T-helper 2 cell (primary cell): ENCODE results near the gene BAAT.
"Not testable (repeated sequence)": the region's sequence is repeated elsewhere in the genome, so short reads cannot be mapped to it uniquely, and the experiment has no call there.

Experiments
- DNase-seq, 5 experiments: peaks; one replicate each; pipeline versions ENCODE4 v3.0.0 to v3.0.0-alpha.2; 2012 to 2022
- total RNA-seq, 2 donors: gene quantifications; one replicate each; lab custom pipeline; 2026; lab: John Stamatoyannopoulos, UW

The BAAT gene
- total RNA-seq: 0.20 to 0.31 reads per million in 2 donors

GRCh38 chr9:101384873-101385536 lies at the start of gene BAAT:
TSS of gene BAAT (minus strand) at chr9:101385006. CDS start at chr9:101371404, 13,602 bp downstream.
- not testable (repeated sequence) for DNase-seq

- no peak for DNase-seq
These were observed 48.4 kb upstream of the BAAT start for GRCh38 chr9:101433229-101433628.

DNA sequence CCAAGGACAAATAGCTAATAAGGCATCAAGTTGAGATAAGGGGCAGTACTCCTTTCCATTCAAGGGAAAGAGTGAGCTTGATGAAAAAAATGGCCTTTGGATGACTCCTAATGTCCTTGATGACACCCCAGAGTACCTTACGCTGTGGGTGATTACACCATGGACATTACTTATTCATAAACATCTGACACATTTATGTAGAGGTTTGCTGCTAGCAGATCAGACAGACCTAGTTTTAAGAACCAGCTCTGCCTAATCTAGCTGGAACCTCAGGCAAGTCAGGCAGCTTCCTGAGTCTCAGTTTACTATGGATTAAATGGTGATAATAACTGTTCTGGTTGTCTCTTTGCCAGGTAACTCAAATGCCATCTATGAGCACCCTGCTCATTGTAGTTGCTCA lies 47.9 kb upstream of the BAAT start:
- no peak for DNase-seq

DNA sequence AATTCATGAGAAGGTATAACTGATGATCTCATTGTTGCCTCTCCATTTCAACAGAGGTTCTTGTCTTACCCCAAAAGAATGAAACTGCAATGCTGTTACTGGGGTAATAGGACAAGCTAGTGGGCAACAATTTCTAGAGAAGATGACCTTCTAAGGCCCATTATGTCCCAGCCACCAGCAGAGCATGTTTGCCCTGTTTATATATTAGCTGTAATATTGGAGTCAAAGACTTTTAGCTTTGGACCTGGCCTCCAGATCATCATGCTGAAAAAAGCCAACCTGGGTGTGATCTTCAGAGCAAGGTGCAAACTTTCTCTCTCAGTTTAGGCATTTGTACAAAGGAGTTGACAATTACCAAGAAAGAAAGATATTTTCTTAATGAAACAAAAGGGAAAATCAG lies 47.4 kb upstream of the BAAT start:
- DNase-seq: no peak

- DNase-seq: no peak
These were observed 44.9 kb upstream of the BAAT start for GRCh38 chr9:101429736-101430135.

DNA sequence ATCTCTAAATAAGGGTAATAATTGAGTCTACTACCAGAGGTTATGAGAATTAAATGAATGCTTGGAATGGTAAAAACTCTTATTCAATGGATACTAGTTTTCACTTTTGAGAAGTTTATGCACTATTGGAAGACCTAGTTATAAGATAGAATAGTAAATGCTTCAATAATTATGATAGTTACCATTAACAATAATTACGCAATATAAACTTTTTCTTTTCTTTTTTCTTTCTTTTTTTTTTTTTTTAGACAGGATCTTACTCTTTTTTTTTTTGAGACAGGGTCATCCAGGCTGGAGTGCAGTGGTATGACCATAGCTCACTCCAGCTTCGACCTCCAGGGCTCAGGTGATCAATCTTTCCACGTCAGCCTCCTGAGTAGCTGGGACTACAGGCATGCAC lies 44.1 kb upstream of the BAAT start:
- no peak for DNase-seq

GRCh38 chr9:101427957-101428655 lies 43.3 kb upstream of the BAAT start:
- no peak for DNase-seq

DNA sequence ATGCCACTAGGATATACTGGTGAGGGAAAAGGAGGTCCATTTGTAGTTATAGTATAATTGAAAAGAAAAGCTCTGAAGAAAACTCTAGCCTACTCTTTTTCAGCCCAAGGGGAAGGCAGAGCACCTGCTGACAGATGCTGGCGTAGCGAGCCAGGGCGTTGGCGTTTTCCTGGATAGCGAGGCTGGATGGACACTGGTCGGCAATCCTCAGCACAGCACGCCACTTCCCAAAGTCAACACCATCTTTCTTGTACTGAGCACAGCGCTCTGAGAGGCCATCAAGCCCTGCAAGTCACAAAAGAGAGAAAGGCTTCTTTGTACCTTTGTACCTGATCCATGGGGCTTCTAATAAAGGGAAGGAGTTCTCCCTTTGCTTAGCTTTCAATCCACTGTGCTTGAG lies 42.6 kb upstream of the BAAT start:
- DNase-seq: no peak

GRCh38 chr9:101421653-101422065 lies 36.9 kb upstream of the BAAT start:
- DNase-seq: no peak

DNA sequence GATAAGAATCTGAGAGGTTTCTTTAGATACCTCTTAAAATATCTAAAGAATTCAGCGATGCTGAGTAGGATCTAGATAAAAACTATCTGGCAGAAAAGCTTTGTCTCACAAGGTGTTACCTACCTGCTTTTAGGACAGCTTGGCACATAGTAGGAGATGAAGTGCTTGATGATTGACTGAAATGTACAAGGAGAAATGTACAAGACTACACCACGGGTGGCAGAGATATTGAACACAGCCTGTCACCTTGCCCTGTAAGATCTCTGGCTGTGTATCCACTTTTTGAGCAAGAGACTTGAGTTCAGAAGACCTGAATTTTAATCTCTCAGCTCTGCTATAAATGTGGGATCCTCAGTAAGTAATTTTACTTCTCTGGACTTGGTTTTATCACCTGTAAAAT lies 35.1 kb upstream of the BAAT start:
- DNase-seq: no peak

- no peak for DNase-seq
These were observed 34.0 kb upstream of the BAAT start for GRCh38 chr9:101418518-101419430.

- DNase-seq: no peak
These were observed 33.2 kb upstream of the BAAT start for GRCh38 chr9:101417977-101418376.

DNA sequence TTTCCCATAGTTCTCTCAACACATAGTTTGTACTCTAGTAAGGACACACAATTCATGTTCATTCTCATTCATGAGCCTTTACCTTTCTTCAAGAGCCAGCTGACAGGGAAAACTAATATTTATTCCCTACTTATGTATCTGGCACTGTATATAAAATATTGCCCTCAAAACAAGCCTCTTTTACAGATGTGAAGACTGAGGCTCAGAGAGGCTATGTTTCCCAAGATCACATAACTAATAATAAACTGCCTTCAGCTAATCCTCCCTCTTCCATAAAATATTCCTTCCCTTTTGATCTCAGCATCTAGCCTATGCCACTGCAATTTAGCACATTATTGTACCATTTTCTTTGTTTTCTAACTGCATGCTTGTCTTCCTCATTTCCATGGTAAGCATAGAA lies 32.6 kb upstream of the BAAT start:
- DNase-seq: no peak

DNA sequence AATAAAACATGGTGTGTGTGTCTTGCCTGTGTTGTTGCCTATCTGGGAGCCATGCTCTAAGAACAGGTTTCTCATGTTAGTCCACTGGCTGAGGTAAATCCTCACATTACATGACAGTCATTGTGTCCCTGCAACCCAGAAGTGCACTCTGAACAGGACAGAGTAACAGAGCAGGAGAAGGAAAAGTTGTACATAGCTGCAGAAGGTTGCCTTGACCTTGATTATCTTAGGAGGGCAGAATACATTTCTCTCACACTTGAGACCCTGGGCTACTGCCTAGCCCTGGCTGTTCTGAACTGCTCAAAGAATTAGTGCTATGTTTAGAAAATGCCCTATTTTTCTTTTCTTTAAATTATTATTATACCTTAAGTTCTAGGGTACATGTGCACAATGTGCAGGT lies 30.8 kb upstream of the BAAT start:
- no peak for DNase-seq

GRCh38 chr9:101414839-101415238 lies 30.0 kb upstream of the BAAT start:
- DNase-seq: no peak

DNA sequence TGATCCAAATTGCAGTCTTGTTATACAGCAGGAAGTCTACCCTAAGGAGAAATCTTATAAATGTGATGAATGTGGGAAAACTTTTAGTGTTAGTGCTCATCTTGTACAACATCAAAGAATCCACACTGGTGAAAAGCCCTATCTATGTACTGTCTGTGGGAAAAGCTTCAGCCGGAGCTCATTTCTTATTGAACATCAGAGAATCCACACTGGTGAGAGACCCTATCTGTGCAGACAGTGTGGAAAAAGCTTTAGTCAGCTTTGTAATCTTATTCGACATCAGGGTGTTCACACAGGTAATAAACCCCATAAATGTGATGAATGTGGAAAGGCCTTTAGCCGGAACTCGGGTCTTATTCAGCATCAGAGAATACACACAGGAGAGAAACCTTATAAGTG lies 24.3 kb upstream of the BAAT start:
- peak in 1 of 5 experiments; percentile 8 for DNase-seq

DNA sequence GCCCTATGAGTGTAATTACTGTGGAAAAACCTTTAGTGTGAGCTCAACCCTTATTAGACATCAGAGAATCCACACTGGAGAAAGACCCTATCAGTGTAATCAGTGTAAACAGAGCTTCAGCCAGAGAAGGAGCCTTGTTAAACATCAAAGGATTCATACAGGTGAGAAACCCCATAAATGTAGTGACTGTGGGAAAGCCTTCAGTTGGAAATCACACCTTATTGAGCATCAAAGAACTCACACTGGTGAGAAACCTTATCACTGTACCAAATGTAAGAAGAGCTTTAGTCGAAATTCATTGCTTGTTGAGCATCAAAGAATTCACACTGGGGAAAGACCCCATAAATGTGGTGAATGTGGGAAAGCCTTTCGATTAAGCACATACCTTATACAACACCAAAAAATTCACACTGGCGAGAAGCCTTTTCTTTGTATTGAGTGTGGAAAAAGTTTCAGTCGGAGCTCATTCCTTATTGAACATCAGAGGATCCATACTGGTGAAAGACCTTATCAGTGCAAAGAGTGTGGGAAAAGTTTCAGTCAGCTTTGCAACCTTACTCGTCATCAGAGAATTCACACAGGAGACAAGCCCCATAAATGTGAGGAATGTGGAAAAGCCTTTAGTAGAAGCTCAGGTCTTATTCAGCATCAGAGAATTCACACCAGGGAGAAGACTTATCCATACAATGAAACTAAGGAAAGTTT lies 23.7 kb upstream of the BAAT start:
- no peak for DNase-seq

DNA sequence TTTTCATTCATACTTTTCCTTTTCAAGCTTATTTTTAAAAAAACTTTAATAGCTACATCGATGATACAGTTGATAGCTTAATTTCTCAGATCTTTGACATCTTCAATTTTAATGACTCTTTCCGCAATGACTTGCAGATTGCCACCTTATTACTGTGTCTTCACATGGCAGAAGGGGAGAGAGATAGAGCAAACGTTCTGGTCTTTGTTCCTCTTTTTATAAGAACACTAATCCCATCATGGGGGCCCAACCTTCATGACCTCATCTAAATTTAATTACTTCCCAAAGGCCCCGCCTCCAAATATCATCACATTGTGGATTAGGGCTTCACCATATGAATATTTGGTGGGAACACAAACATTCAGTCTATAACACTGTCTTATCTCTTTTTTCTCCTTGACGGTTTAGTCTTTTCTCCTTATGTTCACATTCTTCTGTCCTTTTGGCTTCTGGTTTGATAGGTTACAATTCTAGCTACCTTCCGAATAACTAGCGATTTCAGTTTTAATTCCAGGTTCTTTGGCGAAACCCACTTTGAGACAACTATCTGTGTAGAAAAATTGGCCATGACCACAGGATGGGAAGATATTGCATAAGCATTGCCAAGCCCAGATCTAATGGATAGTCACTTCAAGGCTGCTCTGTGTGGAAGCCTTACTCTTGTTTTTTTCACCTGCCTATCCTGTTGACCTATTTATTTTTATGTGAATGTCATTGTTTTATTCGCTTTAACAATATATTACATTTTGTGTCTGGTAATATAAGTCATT lies 18.9 kb upstream of the BAAT start:
- no peak for DNase-seq

- DNase-seq: no peak
These were observed 15.3 kb upstream of the BAAT start for GRCh38 chr9:101400120-101400519.

- peak in 1 of 5 experiments; percentile 28 for DNase-seq
These were observed 14.8 kb upstream of the BAAT start for GRCh38 chr9:101399643-101399970.

DNA sequence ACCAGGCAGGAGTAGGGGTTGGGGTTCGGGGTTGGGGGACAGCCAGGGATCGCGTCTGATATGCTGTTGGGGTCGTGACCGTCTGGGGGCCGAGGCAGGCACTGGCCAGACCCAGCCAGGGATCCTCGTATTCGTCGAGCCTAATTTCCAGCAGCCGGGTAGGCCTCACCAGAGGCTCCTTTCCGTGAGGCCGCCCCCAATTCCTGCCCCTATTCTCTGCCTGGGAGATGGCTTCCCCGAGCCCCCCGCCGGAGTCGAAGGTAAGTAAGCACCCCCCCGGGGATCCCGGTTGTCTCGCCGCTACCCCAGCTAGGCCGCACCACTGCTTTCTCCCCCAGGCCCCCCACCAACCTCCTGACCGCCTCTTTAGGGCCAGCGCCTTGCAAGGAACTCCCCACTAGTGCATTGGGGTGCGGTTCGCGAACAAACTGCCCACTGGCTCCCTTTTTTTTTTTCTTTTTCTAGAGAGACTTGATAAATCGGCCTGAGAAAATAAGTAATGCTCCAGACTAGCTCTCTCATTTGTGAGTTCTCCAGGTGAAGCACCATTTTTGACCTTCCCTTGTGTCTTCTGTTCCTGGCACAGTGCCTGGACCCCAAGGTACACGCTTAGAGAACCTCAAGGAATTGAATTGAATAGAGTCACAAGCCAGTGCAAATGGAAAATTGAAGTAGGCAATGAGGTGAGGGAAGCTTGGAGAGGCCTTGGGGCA lies 14.3 kb upstream of the BAAT start:
- peak in 2 of 5 experiments; percentile 2 to 11 for DNase-seq
